Neural cell (in vitro differentiated cells): ENCODE results near the gene FMC1. TPM values are rescaled to one million over a fixed set of nuclear protein-coding genes. Genes with fewer than 3 reads are reported as not detected.

ENCODE experiments used
- H2AFZ ChIP-seq: fragments of 200-600, 300-800 bp; sonication (generic), shearing (Covaris generic); 2 replicates; pipeline ENCODE4 v1.6.0; 2014; ENCODE audit warnings: low read depth, mild to moderate bottlenecking, antibody characterized with exemption, low read length, moderate library complexity
- H3F3A ChIP-seq: fragments of 200-600 bp; shearing (Covaris generic); 2 replicates; pipeline ENCODE4 v1.6.1; 2016; ENCODE audit warnings: mild to moderate bottlenecking, moderate library complexity, mixed read lengths, antibody characterized with exemption, low read length; ENCODE audit not compliant: insufficient read depth, poor library complexity, severe bottlenecking
- H3K27ac ChIP-seq: fragments of 200-600, 300-800 bp; sonication (generic), shearing (Covaris generic); 2 replicates; pipeline ENCODE4 v1.5.1; 2014; ENCODE audit warnings: mild to moderate bottlenecking, low read length, moderate library complexity
- H3K27me3 ChIP-seq: fragments of 300-800, 200-600 bp; sonication (generic), shearing (Covaris generic); 2 replicates; pipeline ENCODE4 v1.6.0; 2014; ENCODE audit warnings: mild to moderate bottlenecking, low read depth, low read length, moderate library complexity; ENCODE audit not compliant: insufficient read depth
- H3K36me3 ChIP-seq: fragments of 300-800, 200-600 bp; sonication (generic), shearing (Covaris generic); 2 replicates; pipeline ENCODE4 v1.5.1; 2014; ENCODE audit warnings: mild to moderate bottlenecking, antibody characterized with exemption, low read length, moderate library complexity; ENCODE audit not compliant: insufficient read depth
- H3K4me2 ChIP-seq: fragments of 300-800, 200-600 bp; sonication (generic), shearing (Covaris generic); 2 replicates; pipeline ENCODE4 v1.6.0; 2014; ENCODE audit warnings: mild to moderate bottlenecking, low read length
- H3K4me3 ChIP-seq: fragments of 300-800, 200-600 bp; sonication (generic), shearing (Covaris generic); 2 replicates; pipeline ENCODE4 v1.5.1; 2014; ENCODE audit warnings: mild to moderate bottlenecking, low read length, moderate library complexity
- H3K79me2 ChIP-seq: fragments of 200-600 bp; shearing (Covaris generic); replicated peaks from 2 replicates; pipeline ENCODE4 v1.6.0; 2014; ENCODE audit warnings: mild to moderate bottlenecking, low read length, moderate library complexity; ENCODE audit not compliant: insufficient read depth
- H3K9ac ChIP-seq: fragments of 300-800, 200-600 bp; sonication (generic), shearing (Covaris generic); 2 replicates; pipeline ENCODE4 v1.6.1; 2016; ENCODE audit warnings: mild to moderate bottlenecking, low read length, mixed read lengths
- H3K9me2 ChIP-seq: fragments of 200-600 bp; shearing (Covaris generic); 2 replicates; pipeline ENCODE4 v1.6.1; 2016; ENCODE audit warnings: mild to moderate bottlenecking, low read length, mixed read lengths; ENCODE audit not compliant: insufficient read depth
- H3K9me3 ChIP-seq: fragments of 200-600, 300-800 bp; sonication (generic), shearing (Covaris generic); 2 replicates; pipeline ENCODE4 v1.6.1; 2016; ENCODE audit warnings: mild to moderate bottlenecking, mixed run types, low read length, moderate library complexity, mixed read lengths
- H4K20me1 ChIP-seq: fragments of 200-600 bp; shearing (Covaris generic); 2 replicates; pipeline ENCODE4 v1.6.1; 2016; ENCODE audit warnings: mild to moderate bottlenecking, mixed run types; ENCODE audit not compliant: insufficient read depth
- EP300 ChIP-seq: fragments of 450-650 bp; conservative IDR thresholded peaks from 2 replicates; pipeline ENCODE4 v1.6.1; 2014; ENCODE audit warnings: antibody characterized with exemption, mild to moderate bottlenecking, moderate library complexity; ENCODE audit not compliant: poor library complexity, severe bottlenecking
- EZH2 ChIP-seq: fragments of 200-600, 300-800 bp; shearing (Covaris generic), sonication (generic); IDR thresholded peaks from 2 replicates; pipeline ENCODE4 v1.6.1; 2014; ENCODE audit warnings: antibody characterized with exemption, low read length, borderline replicate concordance, mild to moderate bottlenecking; ENCODE audit not compliant: insufficient read depth, poor library complexity, severe bottlenecking
- MXI1 ChIP-seq: fragments of 450-650 bp; conservative IDR thresholded peaks from 2 replicates; pipeline ENCODE4 v1.6.1; 2014; ENCODE audit warnings: antibody characterized with exemption, mild to moderate bottlenecking; ENCODE audit not compliant: poor library complexity, severe bottlenecking
- POLR2AphosphoS5 ChIP-seq: IDR thresholded peaks from 2 replicates; pipeline ENCODE4 v1.6.1; 2012
- RAD21 ChIP-seq: fragments of 450-650 bp; conservative IDR thresholded peaks from 2 replicates; pipeline ENCODE4 v1.6.1; 2014; ENCODE audit warnings: antibody characterized with exemption, mild to moderate bottlenecking, moderate library complexity
- SMC3 ChIP-seq: fragments of 450-650 bp; conservative IDR thresholded peaks from 2 replicates; pipeline ENCODE4 v1.6.1; 2014; ENCODE audit warnings: antibody characterized with exemption, mild to moderate bottlenecking, moderate library complexity; ENCODE audit not compliant: poor library complexity
- TAF1 ChIP-seq: IDR thresholded peaks from 2 replicates; pipeline ENCODE4 v1.6.1; 2012; ENCODE audit warnings: low read depth
- polyA plus RNA-seq: library from polyadenylated mRNA; depleted of rRNA; stranded (reverse); fragments of >200 nt; gene quantifications from 2 replicates; pipeline ENCODE4 v1.2.3, GENCODE V29; 2014
- TF ChIP-seq, protein P1 (sequence below): fragments of 450-650 bp; IDR thresholded peaks from 2 replicates; pipeline ENCODE4 v1.5.1; 2014; ENCODE audit warnings: antibody characterized with exemption, mild to moderate bottlenecking, moderate library complexity; ENCODE audit not compliant: poor library complexity, severe bottlenecking
- TF ChIP-seq, protein P2 (sequence below): IDR thresholded peaks from 2 replicates; pipeline ENCODE4 v1.6.1; 2012; ENCODE audit warnings: borderline replicate concordance

FMC1 gene
- polyA plus RNA-seq, 1 donor from 2014 or later, result 54.8 TPM

DNA sequence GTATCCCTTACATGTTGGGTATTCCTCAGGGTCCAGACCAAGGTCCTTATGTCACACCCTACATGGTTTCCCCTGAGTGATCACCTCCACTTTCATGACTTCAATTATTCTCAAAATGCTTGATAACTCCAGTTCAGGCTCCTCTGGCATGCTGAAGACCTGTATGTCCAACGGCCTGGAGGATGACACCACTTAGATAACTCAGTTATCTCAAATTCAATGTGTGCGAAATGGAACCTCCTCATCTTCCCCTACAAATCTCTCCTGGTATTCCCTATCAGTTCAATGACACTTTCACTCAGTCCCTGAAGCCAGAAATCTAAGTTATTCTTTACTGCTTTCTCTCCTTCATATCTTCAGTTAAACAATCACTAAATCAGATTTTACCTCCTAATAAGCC, 9.9 kb downstream of the FMC1 start:
- no peak overlapping the region for H3K27ac ChIP-seq
- H3F3A ChIP-seq, result no peaks in the 10 kb centered on the region
- H3K79me2 ChIP-seq, result no peaks in the 10 kb centered on the region
- no peak overlapping the region for H3K4me2 ChIP-seq
- H2AFZ ChIP-seq, result no peak overlapping the region
- no peaks in the 10 kb centered on the region for H3K27me3 ChIP-seq
- no peak overlapping the region for H3K4me3 ChIP-seq
- no peak for TF ChIP-seq MXI1
- no peak for TF ChIP-seq SMC3
- no peak for TF ChIP-seq EP300
- TF ChIP-seq, protein P1, sequence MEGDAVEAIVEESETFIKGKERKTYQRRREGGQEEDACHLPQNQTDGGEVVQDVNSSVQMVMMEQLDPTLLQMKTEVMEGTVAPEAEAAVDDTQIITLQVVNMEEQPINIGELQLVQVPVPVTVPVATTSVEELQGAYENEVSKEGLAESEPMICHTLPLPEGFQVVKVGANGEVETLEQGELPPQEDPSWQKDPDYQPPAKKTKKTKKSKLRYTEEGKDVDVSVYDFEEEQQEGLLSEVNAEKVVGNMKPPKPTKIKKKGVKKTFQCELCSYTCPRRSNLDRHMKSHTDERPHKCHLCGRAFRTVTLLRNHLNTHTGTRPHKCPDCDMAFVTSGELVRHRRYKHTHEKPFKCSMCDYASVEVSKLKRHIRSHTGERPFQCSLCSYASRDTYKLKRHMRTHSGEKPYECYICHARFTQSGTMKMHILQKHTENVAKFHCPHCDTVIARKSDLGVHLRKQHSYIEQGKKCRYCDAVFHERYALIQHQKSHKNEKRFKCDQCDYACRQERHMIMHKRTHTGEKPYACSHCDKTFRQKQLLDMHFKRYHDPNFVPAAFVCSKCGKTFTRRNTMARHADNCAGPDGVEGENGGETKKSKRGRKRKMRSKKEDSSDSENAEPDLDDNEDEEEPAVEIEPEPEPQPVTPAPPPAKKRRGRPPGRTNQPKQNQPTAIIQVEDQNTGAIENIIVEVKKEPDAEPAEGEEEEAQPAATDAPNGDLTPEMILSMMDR, result no peak
- no peak for TF ChIP-seq EZH2
- TF ChIP-seq, protein P2, sequence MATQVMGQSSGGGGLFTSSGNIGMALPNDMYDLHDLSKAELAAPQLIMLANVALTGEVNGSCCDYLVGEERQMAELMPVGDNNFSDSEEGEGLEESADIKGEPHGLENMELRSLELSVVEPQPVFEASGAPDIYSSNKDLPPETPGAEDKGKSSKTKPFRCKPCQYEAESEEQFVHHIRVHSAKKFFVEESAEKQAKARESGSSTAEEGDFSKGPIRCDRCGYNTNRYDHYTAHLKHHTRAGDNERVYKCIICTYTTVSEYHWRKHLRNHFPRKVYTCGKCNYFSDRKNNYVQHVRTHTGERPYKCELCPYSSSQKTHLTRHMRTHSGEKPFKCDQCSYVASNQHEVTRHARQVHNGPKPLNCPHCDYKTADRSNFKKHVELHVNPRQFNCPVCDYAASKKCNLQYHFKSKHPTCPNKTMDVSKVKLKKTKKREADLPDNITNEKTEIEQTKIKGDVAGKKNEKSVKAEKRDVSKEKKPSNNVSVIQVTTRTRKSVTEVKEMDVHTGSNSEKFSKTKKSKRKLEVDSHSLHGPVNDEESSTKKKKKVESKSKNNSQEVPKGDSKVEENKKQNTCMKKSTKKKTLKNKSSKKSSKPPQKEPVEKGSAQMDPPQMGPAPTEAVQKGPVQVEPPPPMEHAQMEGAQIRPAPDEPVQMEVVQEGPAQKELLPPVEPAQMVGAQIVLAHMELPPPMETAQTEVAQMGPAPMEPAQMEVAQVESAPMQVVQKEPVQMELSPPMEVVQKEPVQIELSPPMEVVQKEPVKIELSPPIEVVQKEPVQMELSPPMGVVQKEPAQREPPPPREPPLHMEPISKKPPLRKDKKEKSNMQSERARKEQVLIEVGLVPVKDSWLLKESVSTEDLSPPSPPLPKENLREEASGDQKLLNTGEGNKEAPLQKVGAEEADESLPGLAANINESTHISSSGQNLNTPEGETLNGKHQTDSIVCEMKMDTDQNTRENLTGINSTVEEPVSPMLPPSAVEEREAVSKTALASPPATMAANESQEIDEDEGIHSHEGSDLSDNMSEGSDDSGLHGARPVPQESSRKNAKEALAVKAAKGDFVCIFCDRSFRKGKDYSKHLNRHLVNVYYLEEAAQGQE, result no peak
- no peak for TF ChIP-seq RAD21
- TF ChIP-seq TAF1, result no peak
- no peak for TF ChIP-seq POLR2AphosphoS5
- H4K20me1 ChIP-seq, result no peaks in the 10 kb centered on the region
- no peak overlapping the region for H3K9ac ChIP-seq
- no peaks in the 10 kb centered on the region for H3K36me3 ChIP-seq
- H3K9me2 ChIP-seq, result no peaks in the 10 kb centered on the region
- no peaks in the 10 kb centered on the region for H3K9me3 ChIP-seq

DNA sequence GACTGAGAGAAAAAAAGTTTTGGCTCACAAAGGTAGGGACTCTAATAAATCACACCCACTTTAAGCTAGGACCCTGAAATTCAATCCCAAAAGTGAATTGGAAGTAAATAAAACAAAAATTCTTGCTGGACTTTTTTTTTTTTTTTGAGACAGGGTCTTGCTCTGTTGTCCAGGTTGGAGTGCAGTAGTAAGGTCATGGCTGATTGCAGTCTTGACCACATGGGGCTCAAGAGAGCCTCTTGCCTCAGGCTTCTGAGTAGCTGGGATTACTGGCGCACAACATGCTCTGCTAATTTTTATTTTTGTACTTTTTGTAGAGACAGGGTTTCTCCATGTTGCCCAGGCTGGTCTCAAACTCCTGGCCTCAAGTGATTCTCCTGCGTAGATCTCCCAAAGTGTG, 13.6 kb downstream of the FMC1 start:
- no peak overlapping the region for H3K4me2 ChIP-seq
- H3K27ac ChIP-seq, result no peak overlapping the region
- no peaks in the 10 kb centered on the region for H3K36me3 ChIP-seq
- no peaks in the 10 kb centered on the region for H3F3A ChIP-seq
- no peaks in the 10 kb centered on the region for H3K79me2 ChIP-seq
- no peak overlapping the region for H3K9ac ChIP-seq
- H3K27me3 ChIP-seq, result no peaks in the 10 kb centered on the region
- no peak for TF ChIP-seq SMC3
- no peak for TF ChIP-seq TAF1
- no peak for TF ChIP-seq POLR2AphosphoS5
- TF ChIP-seq, protein P1, result no peak
- no peak for TF ChIP-seq RAD21
- TF ChIP-seq, protein P2, result no peak
- no peak overlapping the region for H2AFZ ChIP-seq
- no peaks in the 10 kb centered on the region for H4K20me1 ChIP-seq
- H3K9me3 ChIP-seq, result no peaks in the 10 kb centered on the region
- H3K4me3 ChIP-seq, result no peak overlapping the region
- no peaks in the 10 kb centered on the region for H3K9me2 ChIP-seq
